Dermis microvascular lymphatic vessel endothelial cell (primary cell): ENCODE results near the gene DIP2C. TPM values are rescaled to one million over a fixed set of nuclear protein-coding genes. Genes with fewer than 3 reads are reported as not detected.
"Not testable (repeated sequence)": the region's sequence is repeated elsewhere in the genome, so short reads cannot be mapped to it uniquely, and the experiment has no call there.

ENCODE experiments used
- DNase-seq, 2 donors: peaks; one replicate each; pipeline versions ENCODE4 v3.0.0 to v3.0.0-alpha.2; 2010; ENCODE audit warnings: low read depth in 2 of 2
- total RNA-seq: library from RNA; depleted of rRNA; stranded (reverse); fragments of >200 nt; gene quantifications from 2 replicates; pipeline ENCODE4 v1.2.1, GENCODE V29; 2014

Gene DIP2C
- total RNA-seq, 1 donor from 2014 or later = 4.5 TPM

- not testable (repeated sequence) for DNase-seq
These were observed 93.3 kb downstream of the DIP2C start for GRCh38 chr10:596131-596530.

- no peak for DNase-seq
These were observed 94.0 kb downstream of the DIP2C start for GRCh38 chr10:595473-595872.

GRCh38 chr10:594584-595270, 94.7 kb downstream of the DIP2C start:
- no peak for DNase-seq

GRCh38 chr10:593901-594457, 95.5 kb downstream of the DIP2C start:
- DNase-seq = no peak

GRCh38 chr10:593421-593820, 96.0 kb downstream of the DIP2C start:
- no peak for DNase-seq

GRCh38 chr10:593016-593415, 96.5 kb downstream of the DIP2C start:
- DNase-seq = no peak

- DNase-seq = no peak
These were observed 97.8 kb downstream of the DIP2C start for GRCh38 chr10:591646-592045.

GRCh38 chr10:590721-591120, 98.7 kb downstream of the DIP2C start:
- DNase-seq = no peak

- no peak for DNase-seq
These were observed 99.3 kb downstream of the DIP2C start for GRCh38 chr10:589961-590680.

- DNase-seq = no peak
These were observed 101.0 kb downstream of the DIP2C start for GRCh38 chr10:588246-589165.

GRCh38 chr10:586716-587115, 102.8 kb downstream of the DIP2C start:
- DNase-seq = no peak

GRCh38 chr10:586151-586550, 103.3 kb downstream of the DIP2C start:
- no peak for DNase-seq

- no peak for DNase-seq
These were observed 104.0 kb downstream of the DIP2C start for GRCh38 chr10:585502-585901.

- DNase-seq = not testable (repeated sequence)
These were observed 104.8 kb downstream of the DIP2C start for GRCh38 chr10:584497-585290.

GRCh38 chr10:583433-583832, 106.0 kb downstream of the DIP2C start:
- no peak for DNase-seq

GRCh38 chr10:581776-582330, 107.6 kb downstream of the DIP2C start:
- DNase-seq = no peak

- no peak for DNase-seq
These were observed 108.7 kb downstream of the DIP2C start for GRCh38 chr10:580778-581177.

- no peak for DNase-seq
These were observed 113.4 kb downstream of the DIP2C start for GRCh38 chr10:576130-576465.

- no peak for DNase-seq
These were observed 113.9 kb downstream of the DIP2C start for GRCh38 chr10:575402-576129.

GRCh38 chr10:572696-573095, 116.8 kb downstream of the DIP2C start:
- no peak for DNase-seq
